ENCODE measurements around the gene GP1BB. TPM values are rescaled to one million over a fixed set of nuclear protein-coding genes. Genes with fewer than 3 reads are reported as not detected.

Gene GP1BB
- total RNA-seq, 1 donor from 2014 or later: 0.95 TPM

DNA sequence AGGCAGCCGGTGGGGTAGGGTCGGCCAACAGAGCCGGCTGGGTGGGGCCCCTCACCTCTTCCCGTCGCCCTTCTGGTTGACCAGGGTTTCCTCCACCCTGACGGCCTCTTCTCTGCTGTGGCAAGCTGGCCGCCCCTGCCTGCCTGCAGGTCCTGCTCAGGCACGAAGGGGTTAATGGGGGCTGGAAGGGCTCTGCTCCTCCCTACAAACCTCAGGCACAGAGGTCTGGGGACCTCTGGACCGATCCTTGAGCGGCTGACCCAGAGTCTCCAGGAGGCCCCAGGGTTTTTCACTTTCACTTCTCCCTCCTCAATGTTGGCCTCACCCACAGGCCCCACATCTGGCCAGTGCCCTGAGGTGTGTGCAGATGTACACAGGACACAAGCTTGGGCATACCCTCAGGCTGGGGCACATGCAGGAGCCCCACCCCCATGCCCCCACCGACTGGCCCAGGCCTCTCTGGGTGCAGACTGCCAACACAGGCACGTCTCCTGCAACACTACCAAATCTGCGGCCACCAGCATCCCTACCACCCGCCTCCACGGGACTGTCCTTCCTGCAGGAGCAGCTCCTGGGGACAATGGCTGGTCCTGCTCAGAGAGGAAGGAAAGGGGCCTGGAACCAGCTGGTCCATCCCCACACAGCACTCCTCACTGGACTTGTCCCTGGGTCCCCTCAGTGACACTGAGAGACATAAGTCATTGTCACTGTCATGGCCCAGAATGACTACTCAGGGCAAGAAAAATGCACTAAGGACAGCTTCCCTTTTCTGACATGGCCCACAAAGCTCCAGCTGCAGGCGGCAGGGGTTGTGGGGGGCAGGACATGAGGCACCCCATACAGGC lies 34.0 kb downstream of the GP1BB start:
- Histone ChIP-seq H3K27ac (ENCODE audit: low read depth, low read length) (no peak overlapping the region), H3K9ac (ENCODE audit: low read length) (no peak overlapping the region), H2AFZ (ENCODE audit: low read depth, low read length) (no peak overlapping the region), H4K20me1 (ENCODE audit: insufficient read depth, low read length) (peaks cover 23% of the 10 kb centered on the region), H3K27me3 (ENCODE audit: insufficient read depth, low read length) (peaks cover 80% of the 10 kb centered on the region), H3K79me2 (ENCODE audit: insufficient read depth, low read length) (no peaks in the 10 kb centered on the region), H3K9me3 (ENCODE audit: insufficient read depth, low read depth, low read length) (no peaks in the 10 kb centered on the region), H3K36me3 (ENCODE audit: insufficient read depth, low read length) (no peaks in the 10 kb centered on the region), H3K4me1 (ENCODE audit: insufficient read depth, low read length) (peaks cover 6% of the 10 kb centered on the region), H3K4me3 (ENCODE audit: insufficient read depth, low read depth, low read length) (no peak overlapping the region), H3K4me2 (ENCODE audit: low read length) (peak overlapping the region; percentile 30)
- TF ChIP-seq, protein P1, sequence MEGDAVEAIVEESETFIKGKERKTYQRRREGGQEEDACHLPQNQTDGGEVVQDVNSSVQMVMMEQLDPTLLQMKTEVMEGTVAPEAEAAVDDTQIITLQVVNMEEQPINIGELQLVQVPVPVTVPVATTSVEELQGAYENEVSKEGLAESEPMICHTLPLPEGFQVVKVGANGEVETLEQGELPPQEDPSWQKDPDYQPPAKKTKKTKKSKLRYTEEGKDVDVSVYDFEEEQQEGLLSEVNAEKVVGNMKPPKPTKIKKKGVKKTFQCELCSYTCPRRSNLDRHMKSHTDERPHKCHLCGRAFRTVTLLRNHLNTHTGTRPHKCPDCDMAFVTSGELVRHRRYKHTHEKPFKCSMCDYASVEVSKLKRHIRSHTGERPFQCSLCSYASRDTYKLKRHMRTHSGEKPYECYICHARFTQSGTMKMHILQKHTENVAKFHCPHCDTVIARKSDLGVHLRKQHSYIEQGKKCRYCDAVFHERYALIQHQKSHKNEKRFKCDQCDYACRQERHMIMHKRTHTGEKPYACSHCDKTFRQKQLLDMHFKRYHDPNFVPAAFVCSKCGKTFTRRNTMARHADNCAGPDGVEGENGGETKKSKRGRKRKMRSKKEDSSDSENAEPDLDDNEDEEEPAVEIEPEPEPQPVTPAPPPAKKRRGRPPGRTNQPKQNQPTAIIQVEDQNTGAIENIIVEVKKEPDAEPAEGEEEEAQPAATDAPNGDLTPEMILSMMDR (IDR thresholded peaks at IDR 0.05; ENCODE audit: insufficient read depth, low read depth, low read length): no peak
- TF ChIP-seq EZH2 (IDR thresholded peaks at IDR 0.05; ENCODE audit: insufficient read depth, low read length): peak; percentile 5
- H3K36me3 Mint-ChIP-seq (ENCODE audit: low read depth, unreplicated experiment): peaks cover 5% of the 10 kb centered on the region
- FAIRE-seq (no peak), DNase-seq (ENCODE audit: low read depth) (no peak)
- peak overlapping the region; percentile 87 for H3K27ac Mint-ChIP-seq (ENCODE audit: unreplicated experiment)
- peaks cover 12% of the 10 kb centered on the region for H3K9me3 Mint-ChIP-seq (ENCODE audit: unreplicated experiment)
- peaks cover 5% of the 10 kb centered on the region for H3K4me1 Mint-ChIP-seq (ENCODE audit: low read depth, unreplicated experiment)
- peaks cover 65% of the 10 kb centered on the region for H3K27me3 Mint-ChIP-seq (ENCODE audit: low read depth, unreplicated experiment)
- H3K4me3 Mint-ChIP-seq (ENCODE audit: unreplicated experiment): no peak overlapping the region

DNA sequence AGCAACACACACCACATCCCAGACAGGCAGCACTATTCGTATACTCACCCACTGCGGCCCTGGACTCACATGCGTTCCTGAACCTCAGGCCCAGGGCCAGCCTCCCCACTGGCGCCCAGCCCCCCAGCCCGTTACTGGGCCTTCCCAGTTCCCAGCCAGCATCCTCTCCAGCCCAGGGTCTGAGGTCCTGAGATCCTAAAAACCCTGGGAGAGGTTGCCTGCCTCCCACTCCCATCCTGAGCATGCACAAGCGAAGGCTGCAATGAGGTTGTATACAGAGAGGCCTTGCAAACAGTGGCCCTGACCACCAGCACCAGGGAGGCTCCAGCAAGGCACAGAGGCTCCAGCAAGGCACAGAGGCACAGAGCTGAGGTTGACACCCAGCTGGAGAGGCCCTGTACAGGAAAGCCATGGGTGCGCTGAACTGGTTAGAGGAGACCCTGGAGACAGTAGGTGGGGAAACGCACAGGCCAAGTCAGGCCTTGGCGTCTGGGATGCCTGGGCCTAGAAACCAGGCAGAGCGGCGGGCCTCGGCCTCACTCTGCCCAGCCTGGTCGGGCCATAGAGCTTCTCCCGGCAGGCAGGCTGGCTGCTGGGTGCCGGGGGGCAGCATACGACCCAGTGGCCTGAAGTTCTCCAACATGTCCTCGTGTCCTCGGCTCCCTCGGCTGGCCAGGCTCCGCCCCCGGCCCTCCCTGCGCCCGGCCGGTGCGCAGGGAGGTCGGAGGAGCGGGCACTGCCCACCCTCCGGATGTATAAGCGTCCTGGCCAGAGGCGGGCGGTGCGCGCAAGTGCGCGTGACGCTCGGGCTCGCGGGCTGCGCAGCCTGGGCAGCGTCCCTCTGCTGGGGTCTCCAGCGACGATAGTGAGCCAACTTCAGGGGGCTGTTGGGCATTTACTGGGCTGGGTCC lies 34.9 kb downstream of the GP1BB start:
- H3K79me2 ChIP-seq (ENCODE audit: insufficient read depth, low read length): no peaks in the 10 kb centered on the region
- Mint-ChIP-seq H3K27me3 (ENCODE audit: low read depth, unreplicated experiment) (peaks cover 63% of the 10 kb centered on the region), H3K27ac (ENCODE audit: unreplicated experiment) (peak overlapping the region; percentile 87), H3K36me3 (ENCODE audit: low read depth, unreplicated experiment) (peaks cover 5% of the 10 kb centered on the region), H3K4me3 (ENCODE audit: unreplicated experiment) (no peak overlapping the region), H3K9me3 (ENCODE audit: unreplicated experiment) (peaks cover 15% of the 10 kb centered on the region), H3K4me1 (ENCODE audit: low read depth, unreplicated experiment) (peaks cover 5% of the 10 kb centered on the region)
- H2AFZ ChIP-seq (ENCODE audit: low read depth, low read length): no peak overlapping the region
- H3K36me3 ChIP-seq (ENCODE audit: insufficient read depth, low read length): no peaks in the 10 kb centered on the region
- TF ChIP-seq, protein P1 (IDR thresholded peaks at IDR 0.05; ENCODE audit: insufficient read depth, low read depth, low read length): no peak
- TF ChIP-seq EZH2 (IDR thresholded peaks at IDR 0.05; ENCODE audit: insufficient read depth, low read length): no peak
- H3K4me3 ChIP-seq (ENCODE audit: insufficient read depth, low read depth, low read length): no peak overlapping the region
- peaks cover 26% of the 10 kb centered on the region for H4K20me1 ChIP-seq (ENCODE audit: insufficient read depth, low read length)
- H3K27me3 ChIP-seq (ENCODE audit: insufficient read depth, low read length): peaks cover 80% of the 10 kb centered on the region
- no peak overlapping the region for H3K9ac ChIP-seq (ENCODE audit: low read length)
- H3K9me3 ChIP-seq (ENCODE audit: insufficient read depth, low read depth, low read length): peaks cover under 1% of the 10 kb centered on the region
- DNase-seq (ENCODE audit: low read depth) (no peak), FAIRE-seq (no peak)
- no peak overlapping the region for H3K4me2 ChIP-seq (ENCODE audit: low read length)
- H3K27ac ChIP-seq (ENCODE audit: low read depth, low read length): no peak overlapping the region
- peaks cover 6% of the 10 kb centered on the region for H3K4me1 ChIP-seq (ENCODE audit: insufficient read depth, low read length)

Measured in astrocyte (in vitro differentiated cells and primary cell).